K562 (cell line): ENCODE results near the gene HK1. TPM values are rescaled to one million over a fixed set of nuclear protein-coding genes. Genes with fewer than 3 reads are reported as not detected.

Experiments
- ATAC-seq: fragments of 200-7000 bp; cut with Tn5 transposase; 3 replicates; pipeline ENCODE4 v1.9.1; 2020; ENCODE audit warnings: moderate library complexity
- BruUV-seq: library from RNA; stranded (reverse); fragments of 400-500 nt; replicated peaks from 2 replicates; lab custom pipeline; 2021; lab: Mats Ljungman, UMichigan
- CTCF ChIA-PET: fragments of 300-600 bp; formaldehyde crosslinking; extraction: SDS; loops from one replicate; lab custom pipeline; 2021; ENCODE audit warnings: low intra/inter-chr PET ratio; lab: Yijun Ruan, JAX
- POLR2A ChIA-PET: fragments of 300-600, 350-650 bp; sonication (Branson Sonifier 250); formaldehyde crosslinking; extraction: SDS; loops from one replicate; lab custom pipeline; 2021; ENCODE audit warnings: antibody characterized with exemption, inconsistent platforms; lab: Yijun Ruan, JAX
- DNase-seq, 4 experiments: peaks; one replicate each; pipeline versions ENCODE4 v3.0.0 to v3.0.0-alpha.2; 2011 to 2018; ENCODE audit warnings: low spot score in 3 of 4, mixed read lengths in 3 of 4; ENCODE audit errors: extremely low read depth in 1 of 4
- FAIRE-seq: peaks from 2 replicates; lab custom pipeline; 2011; peaks lifted over from hg19 to GRCh38; lab: Jason Lieb, UNC
- H2AFZ ChIP-seq: 2 replicates; pipeline ENCODE4 v1.6.0; 2011; ENCODE audit warnings: low read depth, low read length, control low read depth, inconsistent platforms
- H3K27ac ChIP-seq: fragments of 200-600 bp; 3 replicates; pipeline ENCODE4 v1.8.0; 2011; ENCODE audit warnings: low read depth, mild to moderate bottlenecking, control low read depth, inconsistent platforms, low read length, moderate library complexity, mixed read lengths; ENCODE audit errors: extremely low read depth
- H3K27me3 ChIP-seq, 2 experiments: fragments of 300-600 bp in 1 of 2; 2 replicates in 1 of 2; 3 replicates in 1 of 2; pipeline versions ENCODE4 v1.6.0 to v1.8.0; 2011; ENCODE audit warnings: inconsistent platforms in 2 of 2, low read length in 2 of 2, mild to moderate bottlenecking in 1 of 2, mixed read lengths in 1 of 2, moderate library complexity in 1 of 2; ENCODE audit not compliant: control insufficient read depth in 2 of 2, insufficient read depth in 2 of 2
- H3K36me3 ChIP-seq: fragments of 300-600 bp; 3 replicates; pipeline ENCODE4 v1.8.0; 2011; ENCODE audit warnings: mild to moderate bottlenecking, low read length, inconsistent platforms; ENCODE audit not compliant: control insufficient read depth, insufficient read depth
- H3K4me1 ChIP-seq, 2 experiments: fragments of 200-600 bp in 1 of 2; replicated peaks in 1 of 2; 2 replicates in 1 of 2; 3 replicates in 1 of 2; pipeline versions ENCODE4 v1.5.1 to v1.8.0; 2011; ENCODE audit warnings: inconsistent platforms in 2 of 2, low read length in 2 of 2, mild to moderate bottlenecking in 1 of 2, mixed read lengths in 1 of 2, moderate library complexity in 1 of 2; ENCODE audit not compliant: control insufficient read depth in 2 of 2, insufficient read depth in 2 of 2
- H3K4me2 ChIP-seq: 2 replicates; pipeline ENCODE4 v1.6.1; 2011; ENCODE audit warnings: low read length, control low read depth, inconsistent platforms, mixed read lengths; ENCODE audit not compliant: insufficient read depth
- H3K4me3 ChIP-seq: fragments of 200-600 bp; sonication (generic), shearing (Covaris generic); 2 replicates; pipeline ENCODE4 v1.5.1; 2016; ENCODE audit warnings: control low read depth, inconsistent platforms
- H3K79me2 ChIP-seq: fragments of 200-600 bp; 3 replicates; pipeline ENCODE4 v1.8.0; 2011; ENCODE audit warnings: low read length, inconsistent platforms; ENCODE audit not compliant: control insufficient read depth, insufficient read depth
- H3K9ac ChIP-seq, 2 experiments: 2 replicates each; pipeline versions ENCODE4 v1.6.0 to v1.6.1; 2011; ENCODE audit warnings: low read depth in 2 of 2, low read length in 2 of 2, control low read depth in 1 of 2, inconsistent platforms in 1 of 2, mild to moderate bottlenecking in 1 of 2, mixed read lengths in 1 of 2; ENCODE audit not compliant: insufficient read depth in 1 of 2
- H3K9me1 ChIP-seq: one replicate; pipeline ENCODE4 v1.6.0; 2011; ENCODE audit warnings: inconsistent platforms, mild to moderate bottlenecking, low read length, moderate library complexity; ENCODE audit not compliant: control insufficient read depth, insufficient read depth
- H3K9me3 ChIP-seq: replicated peaks from 2 replicates; pipeline ENCODE4 v1.5.1; 2011; ENCODE audit warnings: low read depth, low read length, inconsistent platforms; ENCODE audit not compliant: control insufficient read depth, insufficient read depth
- H4K20me1 ChIP-seq: replicated peaks from 2 replicates; pipeline ENCODE4 v1.6.1; 2011; ENCODE audit warnings: low read length, inconsistent platforms, mixed read lengths; ENCODE audit not compliant: control insufficient read depth, insufficient read depth
- ATF7 ChIP-seq: fragments of 450-650 bp; IDR thresholded peaks from 2 replicates; pipeline ENCODE4 v1.7.1; 2014; ENCODE audit warnings: mild to moderate bottlenecking, moderate library complexity
- BRCA1 ChIP-seq, 2 experiments: fragments of 450-650 bp in 1 of 2; sonication (generic) in 1 of 2; formaldehyde crosslinking in 1 of 2; IDR thresholded peaks; 2 replicates each; pipeline versions ENCODE4 v1.5.0 to v1.6.1; 2017 to 2020; ENCODE audit warnings: mild to moderate bottlenecking in 1 of 2, missing genetic modification reagents in 1 of 2
- CEBPB ChIP-seq: fragments of 450-650 bp; IDR thresholded peaks from 2 replicates; pipeline ENCODE4 v1.6.1; 2016; ENCODE audit warnings: missing genetic modification characterization, missing compliant biosample characterization
- DDX20 ChIP-seq: fragments of 450-650 bp; IDR thresholded peaks from 2 replicates; pipeline ENCODE4 v1.6.1; 2016; ENCODE audit warnings: missing genetic modification characterization, low read depth, mild to moderate bottlenecking, missing compliant biosample characterization, moderate library complexity
- FOXA1 ChIP-seq: fragments of 450-650 bp; IDR thresholded peaks from 2 replicates; pipeline ENCODE4 v1.6.1; 2016; ENCODE audit warnings: mild to moderate bottlenecking, borderline replicate concordance
- MAFK ChIP-seq: IDR thresholded peaks from 2 replicates; pipeline ENCODE4 v1.6.1; 2011; ENCODE audit warnings: low read length, improper control_type of control experiment
- MCM2 ChIP-seq: fragments of 450-650 bp; IDR thresholded peaks from 2 replicates; pipeline ENCODE4 v1.6.1; 2017; ENCODE audit warnings: low read depth, mild to moderate bottlenecking
- MEF2D ChIP-seq: conservative IDR thresholded peaks from 2 replicates; pipeline ENCODE4 v1.6.1; 2016; ENCODE audit warnings: low read depth, missing genetic modification characterization, missing compliant biosample characterization
- NCOA2 ChIP-seq, 2 experiments: fragments of 450-650 bp; IDR thresholded peaks; 2 replicates each; pipeline ENCODE4 v1.6.1; 2018; ENCODE audit warnings: mild to moderate bottlenecking in 2 of 2, moderate library complexity in 1 of 2; ENCODE audit not compliant: partially characterized antibody in 2 of 2
- NFIX ChIP-seq: fragments of 250-450 bp; sonication (Bioruptor Pico); IDR thresholded peaks from 2 replicates; pipeline ENCODE4 v1.4.0; 2020; ENCODE audit warnings: low read depth, mild to moderate bottlenecking, moderate library complexity
- RFX5 ChIP-seq: IDR thresholded peaks from 2 replicates; pipeline ENCODE4 v1.6.1; 2011; ENCODE audit warnings: low read depth, mild to moderate bottlenecking, improper control_type of control experiment, low read length
- RNF2 ChIP-seq: sonication (generic); IDR thresholded peaks from 2 replicates; pipeline ENCODE4 v1.6.1; 2016
- SP2 ChIP-seq: IDR thresholded peaks from 2 replicates; pipeline ENCODE4 v1.6.1; 2011; ENCODE audit warnings: mild to moderate bottlenecking, low read depth, low read length, moderate library complexity; ENCODE audit not compliant: poor library complexity, severe bottlenecking; ENCODE audit errors: extremely low read depth
- TCFL5 ChIP-seq: fragments of 250-450 bp; sonication (Bioruptor Pico); conservative IDR thresholded peaks from 2 replicates; pipeline ENCODE4 v1.6.1; 2021; ENCODE audit warnings: mild to moderate bottlenecking, moderate library complexity, matching md5 sums
- TOE1 ChIP-seq, 2 experiments: fragments of 450-650 bp in 1 of 2; sonication (generic) in 1 of 2; formaldehyde crosslinking in 1 of 2; IDR thresholded peaks; 2 replicates each; pipeline versions ENCODE4 v1.7.1 to v1.8.0; 2016 to 2022; ENCODE audit warnings: borderline replicate concordance in 2 of 2, mild to moderate bottlenecking in 2 of 2, antibody characterized with exemption in 1 of 2, inconsistent platforms in 1 of 2, low read depth in 1 of 2, missing genetic modification reagents in 1 of 2, moderate library complexity in 1 of 2
- ZNF695 ChIP-seq: fragments of 450-650 bp; formaldehyde crosslinking; IDR thresholded peaks from 2 replicates; pipeline ENCODE4 v1.4.0; 2020; ENCODE audit warnings: mild to moderate bottlenecking, moderate library complexity
- ZSCAN29 ChIP-seq: fragments of 450-650 bp; IDR thresholded peaks from 2 replicates; pipeline ENCODE4 v1.6.1; 2017
- WGBS: fragments of 100-300 bp; shearing (Covaris generic); methylation state at CpG from one replicate; pipeline ENCODE4 v1.1.6; 2016; ENCODE audit warnings: low coverage, mixed read lengths; ENCODE audit not compliant: insufficient coverage; ENCODE audit errors: missing lambda C conversion rate; 5-methylcytosine and 5-hydroxymethylcytosine counted together
- in situ Hi-C: fragments of 300-500 bp; cut with MboI; formaldehyde crosslinking; loops from 4 replicates; pipeline ENCODE4 v1.15.0; 2018; ENCODE audit warnings: inconsistent platforms, mixed read lengths
- intact Hi-C: fragments of 100-400 bp; cut with micrococcal nuclease; formaldehyde crosslinking; loops from 2 replicates; pipeline ENCODE4 v1.14.2; 2022
- polyA plus RNA-seq, 8 experiments: library from polyadenylated mRNA; depleted of rRNA in 4 of 8; stranded (reverse) in 5 of 8; unstranded in 3 of 8; fragments of >200 nt; fragmentation: Nextera tagmentation in 2 of 8; fragmentation: Illumina TruSeq in 1 of 8; extraction: Ambion mirVana in 2 of 8; extraction: Trizol in 1 of 8; gene quantifications; 2 replicates each; pipeline versions ENCODE4 v1.2.1 to v1.2.3, GENCODE V29; 2011 to 2014; ENCODE audit warnings: inconsistent platforms in 1 of 8, missing spikeins in 1 of 8
- total RNA-seq, 7 experiments: library from RNA; depleted of rRNA in 6 of 7; stranded (reverse); fragments of >200 nt in 6 of 7; fragmentation: Illumina TruSeq in 2 of 7; extraction: Trizol in 2 of 7; gene quantifications; 2 replicates each; pipeline versions ENCODE4 v1.2.1 to v1.2.3, GENCODE V29; 2011 to 2021; ENCODE audit warnings: low replicate concordance in 1 of 7
- TF ChIP-seq, protein P1 (sequence below): fragments of 200-800 bp; sonication (Bioruptor generic); IDR thresholded peaks from 2 replicates; pipeline ENCODE4 v1.6.1; 2017; ENCODE audit warnings: missing genetic modification characterization, missing compliant biosample characterization
- TF ChIP-seq, protein P2 (sequence below): fragments of 450-650 bp; IDR thresholded peaks from 2 replicates; pipeline ENCODE4 v1.6.1; 2016; ENCODE audit warnings: low read depth, mild to moderate bottlenecking, moderate library complexity
- TF ChIP-seq, protein P3 (sequence below): sonication (generic); formaldehyde crosslinking; IDR thresholded peaks from 2 replicates; pipeline ENCODE4 v1.8.0; 2023; ENCODE audit warnings: mild to moderate bottlenecking, missing genetic modification reagents

HK1 gene
- total and polyA plus RNA-seq, 9 of the 15 experiments (the other 6 are each of a cell fraction or from before 2014, with no cell fraction given): 29.2 to 444 (median 193) TPM

DNA sequence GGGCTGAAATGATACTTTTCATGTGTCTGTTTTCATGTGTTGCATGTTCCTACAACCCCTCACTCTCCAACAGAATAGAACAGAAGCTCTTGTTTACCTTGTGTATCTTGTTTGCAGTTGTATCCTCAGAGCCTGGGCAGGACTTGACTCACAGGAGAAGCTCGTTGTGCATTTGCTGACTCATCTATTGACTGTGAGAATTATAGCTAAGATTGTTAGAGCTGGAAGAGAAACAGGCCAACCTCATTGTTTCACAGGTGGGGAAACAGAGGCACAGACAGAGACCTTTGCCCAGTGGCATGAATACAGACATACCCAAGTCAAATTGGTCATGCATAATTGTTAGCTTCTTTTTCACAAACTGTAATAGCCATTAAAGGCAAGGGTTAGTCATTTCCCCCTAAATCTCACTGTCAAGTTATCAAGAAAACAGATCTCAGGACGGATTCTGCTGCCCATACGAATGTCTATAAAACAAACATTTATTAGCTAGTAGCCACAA lies 168.4 kb downstream of the HK1 start:
- CTCF ChIA-PET: no interaction called here
- Histone ChIP-seq H3K9me1 (no peaks in the 10 kb centered on the region), H3K4me1 (peaks cover 11 to 15% of the 10 kb centered on the region in 2 experiments), H3K9me3 (no peaks in the 10 kb centered on the region), H3K36me3 (no peaks in the 10 kb centered on the region), H3K4me2 (peak overlapping the region; percentile 42; the same call in 1 of the 2 replicates), H3K4me3 (no peak overlapping the region), H3K27me3 (peaks cover 11% of the 10 kb centered on the region in 2 experiments; a peak in 3 of 5 replicates), H2AFZ (peak overlapping the region; percentile 33; the same call in 1 of the 2 replicates), H3K27ac (no peak overlapping the region), H4K20me1 (no peaks in the 10 kb centered on the region), H3K79me2 (no peaks in the 10 kb centered on the region), H3K9ac (0 out of 4 replicates have a peak overlapping the region, but pooled peaks of 1 of the 2 experiments have one; percentile 18)
- DNase-seq: peak in 2 of 4 experiments; percentile 41 to 45
- in situ Hi-C loops: no loop called here
- peak; percentile 79 for FAIRE-seq
- BruUV-seq: no TSS peak
- WGBS: 2% methylated on average over 3 of the region's 3 CpGs
- intact Hi-C loops: loop anchor here (5.0 kb wide), 1 partner anchor 41 kb away; no protein-coding TSS in a partner anchor
- ATAC-seq: no peak
- POLR2A ChIA-PET: interaction anchor here (0.7 to 2.0 kb wide), 9 partner anchors 14 to 46 kb away, joined by 3 to 6 read pairs (median 3); no protein-coding TSS in a partner anchor
- TF ChIP-seq CEBPB (tag) (no peak), RFX5 (no peak), MCM2 (no peak), TOE1 (IDR thresholded peaks at IDR 0.05; ENCODE audit: borderline replicate concordance) (no peak), TOE1 (CRISPR knock-in tag; IDR thresholded peaks at IDR 0.05; ENCODE audit: borderline replicate concordance, low read depth) (no peak), RNF2 (no peak), NFIX (CRISPR knock-in tag) (no peak), FOXA1 (peak; percentile 68), BRCA1 (IDR thresholded peaks at IDR 0.05) (no peak), BRCA1 (CRISPR knock-in tag; IDR thresholded peaks at IDR 0.05) (no peak), ZNF695 (no peak), ZSCAN29 (no peak), ATF7 (peak; percentile 43; the same call in 1 of the 2 replicates), DDX20 (tag) (no peak), MEF2D (tag) (0 out of 2 replicates have a peak, but pooled peaks have one; percentile 35), SP2 (no peak), TCFL5 (CRISPR knock-in tag) (no peak), MAFK (peak; percentile 97), NCOA2 (IDR thresholded peaks at IDR 0.05; ENCODE audit: partially characterized antibody in 2 of 2) (no peak)
- TF ChIP-seq, protein P1, sequence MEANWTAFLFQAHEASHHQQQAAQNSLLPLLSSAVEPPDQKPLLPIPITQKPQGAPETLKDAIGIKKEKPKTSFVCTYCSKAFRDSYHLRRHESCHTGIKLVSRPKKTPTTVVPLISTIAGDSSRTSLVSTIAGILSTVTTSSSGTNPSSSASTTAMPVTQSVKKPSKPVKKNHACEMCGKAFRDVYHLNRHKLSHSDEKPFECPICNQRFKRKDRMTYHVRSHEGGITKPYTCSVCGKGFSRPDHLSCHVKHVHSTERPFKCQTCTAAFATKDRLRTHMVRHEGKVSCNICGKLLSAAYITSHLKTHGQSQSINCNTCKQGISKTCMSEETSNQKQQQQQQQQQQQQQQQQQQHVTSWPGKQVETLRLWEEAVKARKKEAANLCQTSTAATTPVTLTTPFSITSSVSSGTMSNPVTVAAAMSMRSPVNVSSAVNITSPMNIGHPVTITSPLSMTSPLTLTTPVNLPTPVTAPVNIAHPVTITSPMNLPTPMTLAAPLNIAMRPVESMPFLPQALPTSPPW (CRISPR knock-in tag): 0 out of 2 replicates have a peak, but pooled peaks have one; percentile 14
- TF ChIP-seq, protein P2, sequence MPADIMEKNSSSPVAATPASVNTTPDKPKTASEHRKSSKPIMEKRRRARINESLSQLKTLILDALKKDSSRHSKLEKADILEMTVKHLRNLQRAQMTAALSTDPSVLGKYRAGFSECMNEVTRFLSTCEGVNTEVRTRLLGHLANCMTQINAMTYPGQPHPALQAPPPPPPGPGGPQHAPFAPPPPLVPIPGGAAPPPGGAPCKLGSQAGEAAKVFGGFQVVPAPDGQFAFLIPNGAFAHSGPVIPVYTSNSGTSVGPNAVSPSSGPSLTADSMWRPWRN: peak; percentile 30; the same call in 1 of the 2 replicates
- TF ChIP-seq, protein P3, sequence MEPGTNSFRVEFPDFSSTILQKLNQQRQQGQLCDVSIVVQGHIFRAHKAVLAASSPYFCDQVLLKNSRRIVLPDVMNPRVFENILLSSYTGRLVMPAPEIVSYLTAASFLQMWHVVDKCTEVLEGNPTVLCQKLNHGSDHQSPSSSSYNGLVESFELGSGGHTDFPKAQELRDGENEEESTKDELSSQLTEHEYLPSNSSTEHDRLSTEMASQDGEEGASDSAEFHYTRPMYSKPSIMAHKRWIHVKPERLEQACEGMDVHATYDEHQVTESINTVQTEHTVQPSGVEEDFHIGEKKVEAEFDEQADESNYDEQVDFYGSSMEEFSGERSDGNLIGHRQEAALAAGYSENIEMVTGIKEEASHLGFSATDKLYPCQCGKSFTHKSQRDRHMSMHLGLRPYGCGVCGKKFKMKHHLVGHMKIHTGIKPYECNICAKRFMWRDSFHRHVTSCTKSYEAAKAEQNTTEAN (CRISPR knock-in tag): no peak
